Panc1 (cell line): ENCODE results near the gene TRDMT1.

Source experiments
- POLR2AphosphoS5 ChIP-seq: IDR thresholded peaks from 2 replicates; pipeline ENCODE4 v1.6.1; 2012; ENCODE audit warnings: mild to moderate bottlenecking, low read depth, low read length, moderate library complexity
- TCF7L2 ChIP-seq: IDR thresholded peaks from 2 replicates; pipeline ENCODE4 v1.6.1; 2011; ENCODE audit warnings: mild to moderate bottlenecking, low read depth, low read length, inconsistent platforms

DNA sequence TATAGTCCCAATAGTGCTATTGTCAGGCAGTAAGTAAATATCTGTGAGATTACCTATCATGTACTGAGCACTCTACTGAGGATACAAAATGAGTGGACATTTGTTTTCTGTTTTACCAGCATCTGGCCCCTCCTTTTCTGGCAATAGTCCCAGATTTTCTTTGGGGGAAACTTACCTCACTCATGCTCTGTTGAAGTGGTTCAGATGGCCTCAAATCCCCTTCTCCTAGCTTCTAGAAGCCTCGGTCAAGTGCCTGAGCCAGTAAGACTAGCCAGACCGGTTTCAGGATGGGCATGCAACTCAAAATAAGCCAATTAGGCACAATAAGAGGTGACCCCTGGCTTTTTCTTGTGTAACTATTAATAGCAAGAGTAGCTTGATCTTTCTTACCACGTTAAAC, 19.7 kb downstream of the TRDMT1 start:
- no peak for TF ChIP-seq TCF7L2
- TF ChIP-seq POLR2AphosphoS5, result no peak
